Measurements from ENCODE around the gene MYOD1.

Gene MYOD1

GRCh38 chr11:17718015-17718414 is 1.4 kb upstream of the MYOD1 start:
- H3K36me3 Mint-ChIP-seq (ENCODE audit: low read depth) = no peaks in the 10 kb centered on the region
- H3K9me3 Mint-ChIP-seq = no peaks in the 10 kb centered on the region
- intact Hi-C loops (cut with micrococcal nuclease) = no loop called here
- no peak overlapping the region for H3K4me3 Mint-ChIP-seq
- no peak overlapping the region for H3K27ac Mint-ChIP-seq
- peaks cover 46% of the 10 kb centered on the region for H3K27me3 Mint-ChIP-seq
- H3K4me1 Mint-ChIP-seq (ENCODE audit: low read depth) = no peaks in the 10 kb centered on the region

GRCh38 chr11:17718510-17718962 is 835 bp upstream of the MYOD1 start:
- Mint-ChIP-seq H3K9me3 (no peaks in the 10 kb centered on the region), H3K27ac (no peak overlapping the region), H3K4me3 (no peak overlapping the region), H3K4me1 (ENCODE audit: low read depth) (no peaks in the 10 kb centered on the region), H3K27me3 (peaks cover 49% of the 10 kb centered on the region), H3K36me3 (ENCODE audit: low read depth) (no peaks in the 10 kb centered on the region)
- intact Hi-C loops (cut with micrococcal nuclease) = no loop called here

DNA sequence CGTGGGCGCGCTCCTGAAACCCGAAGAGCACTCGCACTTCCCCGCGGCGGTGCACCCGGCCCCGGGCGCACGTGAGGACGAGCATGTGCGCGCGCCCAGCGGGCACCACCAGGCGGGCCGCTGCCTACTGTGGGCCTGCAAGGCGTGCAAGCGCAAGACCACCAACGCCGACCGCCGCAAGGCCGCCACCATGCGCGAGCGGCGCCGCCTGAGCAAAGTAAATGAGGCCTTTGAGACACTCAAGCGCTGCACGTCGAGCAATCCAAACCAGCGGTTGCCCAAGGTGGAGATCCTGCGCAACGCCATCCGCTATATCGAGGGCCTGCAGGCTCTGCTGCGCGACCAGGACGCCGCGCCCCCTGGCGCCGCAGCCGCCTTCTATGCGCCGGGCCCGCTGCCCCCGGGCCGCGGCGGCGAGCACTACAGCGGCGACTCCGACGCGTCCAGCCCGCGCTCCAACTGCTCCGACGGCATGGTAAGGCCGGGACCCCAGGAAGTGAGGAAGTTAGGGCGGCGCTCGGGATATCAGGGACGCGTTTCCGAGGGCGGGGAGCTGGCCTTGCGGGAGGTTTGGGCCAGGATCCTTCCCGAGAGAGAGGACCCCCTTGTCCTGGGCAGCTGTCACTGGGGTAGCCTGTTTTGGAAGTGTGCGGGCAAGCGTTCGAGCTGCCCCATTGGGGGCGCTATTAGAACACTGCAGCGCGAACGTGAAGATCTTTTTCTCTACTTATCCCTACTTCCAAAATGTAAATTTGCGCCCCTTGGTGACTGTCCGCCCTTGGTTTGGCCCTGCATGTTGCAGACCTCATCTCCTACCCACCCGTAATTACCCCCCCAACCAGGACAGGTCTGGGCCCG is 796 bp downstream of the MYOD1 start:
- no peaks in the 10 kb centered on the region for H3K4me1 Mint-ChIP-seq (ENCODE audit: low read depth)
- intact Hi-C loops (cut with micrococcal nuclease) = no loop called here

DNA sequence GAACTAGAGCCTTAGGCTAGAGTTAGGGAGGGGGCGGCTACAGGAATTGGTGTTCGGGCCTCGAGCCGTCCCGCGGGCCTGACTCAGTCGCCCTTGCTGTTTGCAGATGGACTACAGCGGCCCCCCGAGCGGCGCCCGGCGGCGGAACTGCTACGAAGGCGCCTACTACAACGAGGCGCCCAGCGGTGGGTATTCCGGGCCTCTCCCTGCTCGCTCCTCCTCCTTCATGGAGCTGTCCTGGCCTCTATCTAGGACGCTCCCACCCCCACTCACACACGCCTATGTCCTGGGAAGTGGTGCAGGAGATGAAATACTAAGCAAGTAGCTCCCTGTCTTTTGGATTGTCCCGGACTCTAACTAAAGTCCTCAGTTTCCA is 1.4 kb downstream of the MYOD1 start:
- no peaks in the 10 kb centered on the region for H3K4me1 Mint-ChIP-seq (ENCODE audit: low read depth)
- H3K36me3 Mint-ChIP-seq (ENCODE audit: low read depth) = no peaks in the 10 kb centered on the region
- H3K27ac Mint-ChIP-seq = no peak overlapping the region
- peaks cover 51% of the 10 kb centered on the region for H3K27me3 Mint-ChIP-seq
- no peaks in the 10 kb centered on the region for H3K9me3 Mint-ChIP-seq
- intact Hi-C loops (cut with micrococcal nuclease) = no loop called here
- H3K4me3 Mint-ChIP-seq = no peak overlapping the region

More for the DNA sequence above, 796 bp downstream of the MYOD1 start:
- Mint-ChIP-seq H3K36me3 (ENCODE audit: low read depth) (no peaks in the 10 kb centered on the region), H3K27ac (no peak overlapping the region), H3K9me3 (no peaks in the 10 kb centered on the region), H3K4me3 (no peak overlapping the region), H3K27me3 (peaks cover 49% of the 10 kb centered on the region)

DNA sequence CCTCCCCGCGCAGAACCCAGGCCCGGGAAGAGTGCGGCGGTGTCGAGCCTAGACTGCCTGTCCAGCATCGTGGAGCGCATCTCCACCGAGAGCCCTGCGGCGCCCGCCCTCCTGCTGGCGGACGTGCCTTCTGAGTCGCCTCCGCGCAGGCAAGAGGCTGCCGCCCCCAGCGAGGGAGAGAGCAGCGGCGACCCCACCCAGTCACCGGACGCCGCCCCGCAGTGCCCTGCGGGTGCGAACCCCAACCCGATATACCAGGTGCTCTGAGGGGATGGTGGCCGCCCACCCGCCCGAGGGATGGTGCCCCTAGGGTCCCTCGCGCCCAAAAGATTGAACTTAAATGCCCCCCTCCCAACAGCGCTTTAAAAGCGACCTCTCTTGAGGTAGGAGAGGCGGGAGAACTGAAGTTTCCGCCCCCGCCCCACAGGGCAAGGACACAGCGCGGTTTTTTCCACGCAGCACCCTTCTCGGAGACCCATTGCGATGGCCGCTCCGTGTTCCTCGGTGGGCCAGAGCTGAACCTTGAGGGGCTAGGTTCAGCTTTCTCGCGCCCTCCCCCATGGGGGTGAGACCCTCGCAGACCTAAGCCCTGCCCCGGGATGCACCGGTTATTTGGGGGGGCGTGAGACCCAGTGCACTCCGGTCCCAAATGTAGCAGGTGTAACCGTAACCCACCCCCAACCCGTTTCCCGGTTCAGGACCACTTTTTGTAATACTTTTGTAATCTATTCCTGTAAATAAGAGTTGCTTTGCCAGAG is 2.0 kb downstream of the MYOD1 start:
- intact Hi-C loops (cut with micrococcal nuclease) = no loop called here
- H3K36me3 Mint-ChIP-seq (ENCODE audit: low read depth) = no peaks in the 10 kb centered on the region
- peaks cover 53% of the 10 kb centered on the region for H3K27me3 Mint-ChIP-seq
- no peaks in the 10 kb centered on the region for H3K9me3 Mint-ChIP-seq
- no peak overlapping the region for H3K27ac Mint-ChIP-seq
- no peaks in the 10 kb centered on the region for H3K4me1 Mint-ChIP-seq (ENCODE audit: low read depth)
- H3K4me3 Mint-ChIP-seq = no peak overlapping the region

GRCh38 chr11:17722000-17722643 is 2.8 kb downstream of the MYOD1 start:
- Mint-ChIP-seq H3K4me3 (no peak overlapping the region), H3K27ac (no peak overlapping the region), H3K4me1 (ENCODE audit: low read depth) (no peaks in the 10 kb centered on the region), H3K36me3 (ENCODE audit: low read depth) (no peaks in the 10 kb centered on the region), H3K9me3 (no peaks in the 10 kb centered on the region), H3K27me3 (peaks cover 55% of the 10 kb centered on the region)
- intact Hi-C loops (cut with micrococcal nuclease) = no loop called here

DNA sequence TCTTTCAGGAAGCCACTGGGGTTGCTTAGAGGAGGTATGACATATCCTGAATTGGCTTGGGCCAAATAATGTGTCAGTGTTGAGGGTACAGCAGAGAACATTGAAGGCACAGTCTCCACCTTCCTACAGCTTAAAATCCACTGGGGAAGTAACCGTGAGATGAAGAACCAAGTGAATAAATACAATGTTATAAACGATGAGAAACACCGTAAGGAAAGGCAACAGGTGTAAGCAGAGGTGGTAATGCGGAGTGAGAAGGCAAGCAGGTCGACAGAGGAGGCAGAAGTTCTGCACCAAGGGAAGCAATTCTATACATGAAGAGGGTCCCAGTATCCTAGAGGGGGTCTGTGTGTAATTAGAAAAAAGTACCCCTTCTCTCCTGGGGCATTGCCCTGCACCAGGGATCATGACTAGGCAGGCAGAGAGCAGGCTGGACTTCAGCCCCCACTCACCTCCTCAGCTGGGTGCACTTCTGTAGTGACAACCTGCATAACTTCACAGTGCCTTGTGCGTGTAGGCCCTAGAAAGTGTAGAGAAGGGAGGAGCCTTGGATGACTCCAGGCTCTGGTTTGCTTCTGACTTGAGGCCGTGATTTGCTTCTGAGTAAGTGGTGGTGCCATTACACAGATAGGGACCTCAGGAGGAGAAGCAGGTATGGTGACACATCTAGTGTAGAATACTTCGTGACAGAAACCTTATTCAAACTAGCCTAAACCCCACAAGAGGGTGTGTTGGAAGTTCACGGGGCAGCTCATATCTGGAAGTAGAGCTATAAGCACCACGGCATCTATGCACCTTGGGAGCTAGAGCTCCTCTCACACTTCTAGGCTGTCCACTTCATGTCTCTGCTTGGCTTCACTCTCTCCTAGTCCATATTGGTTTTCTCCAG is 4.9 kb downstream of the MYOD1 start:
- intact Hi-C loops (cut with micrococcal nuclease) = no loop called here
- H3K4me3 Mint-ChIP-seq = no peak overlapping the region
- H3K9me3 Mint-ChIP-seq = no peaks in the 10 kb centered on the region
- no peak overlapping the region for H3K27ac Mint-ChIP-seq
- H3K36me3 Mint-ChIP-seq (ENCODE audit: low read depth) = no peaks in the 10 kb centered on the region
- H3K27me3 Mint-ChIP-seq = peaks cover 60% of the 10 kb centered on the region
- no peaks in the 10 kb centered on the region for H3K4me1 Mint-ChIP-seq (ENCODE audit: low read depth)

GRCh38 chr11:17725174-17725573 is 5.8 kb downstream of the MYOD1 start:
- no peaks in the 10 kb centered on the region for H3K9me3 Mint-ChIP-seq
- H3K27me3 Mint-ChIP-seq = peaks cover 56% of the 10 kb centered on the region
- no peaks in the 10 kb centered on the region for H3K4me1 Mint-ChIP-seq (ENCODE audit: low read depth)
- H3K4me3 Mint-ChIP-seq = no peak overlapping the region
- H3K36me3 Mint-ChIP-seq (ENCODE audit: low read depth) = no peaks in the 10 kb centered on the region
- intact Hi-C loops (cut with micrococcal nuclease) = no loop called here
- no peak overlapping the region for H3K27ac Mint-ChIP-seq

GRCh38 chr11:17730137-17730536 is 10.8 kb downstream of the MYOD1 start:
- intact Hi-C loops (cut with micrococcal nuclease) = no loop called here
- no peaks in the 10 kb centered on the region for H3K4me1 Mint-ChIP-seq (ENCODE audit: low read depth)
- no peaks in the 10 kb centered on the region for H3K36me3 Mint-ChIP-seq (ENCODE audit: low read depth)
- no peaks in the 10 kb centered on the region for H3K9me3 Mint-ChIP-seq
- H3K4me3 Mint-ChIP-seq = no peak overlapping the region
- H3K27me3 Mint-ChIP-seq = peaks cover 46% of the 10 kb centered on the region
- H3K27ac Mint-ChIP-seq = no peak overlapping the region

GRCh38 chr11:17730608-17731462 is 11.5 kb downstream of the MYOD1 start:
- Mint-ChIP-seq H3K27ac (no peak overlapping the region), H3K9me3 (no peaks in the 10 kb centered on the region), H3K4me1 (ENCODE audit: low read depth) (no peaks in the 10 kb centered on the region), H3K27me3 (peaks cover 49% of the 10 kb centered on the region), H3K4me3 (no peak overlapping the region), H3K36me3 (ENCODE audit: low read depth) (no peaks in the 10 kb centered on the region)
- intact Hi-C loops (cut with micrococcal nuclease) = loop anchor here (1.0 kb wide), 1 partner anchor 248 kb away; no protein-coding TSS in a partner anchor

DNA sequence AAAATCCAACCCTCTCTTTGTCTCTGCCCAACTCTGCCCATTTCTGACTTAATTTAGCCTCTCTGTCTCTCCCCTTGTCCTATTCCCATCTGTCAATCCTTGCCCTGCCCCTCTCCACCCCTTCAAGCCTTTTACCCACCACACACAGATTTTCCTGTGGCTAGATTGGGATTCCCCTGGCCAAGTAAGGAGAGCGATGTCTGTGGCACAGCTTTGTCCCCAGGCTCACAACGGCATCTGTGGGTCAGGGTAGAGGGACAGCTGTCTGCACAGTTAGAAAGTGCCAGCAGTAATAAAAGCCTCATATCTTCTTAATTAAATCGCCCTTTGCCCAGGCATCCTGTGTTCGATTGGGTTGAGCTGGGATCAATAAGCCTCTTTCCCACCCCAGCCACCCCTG is 13.9 kb downstream of the MYOD1 start:
- intact Hi-C loops (cut with micrococcal nuclease) = no loop called here
- H3K4me1 Mint-ChIP-seq (ENCODE audit: low read depth) = no peaks in the 10 kb centered on the region
- no peak overlapping the region for H3K4me3 Mint-ChIP-seq
- H3K36me3 Mint-ChIP-seq (ENCODE audit: low read depth) = no peaks in the 10 kb centered on the region
- H3K27ac Mint-ChIP-seq = no peak overlapping the region
- peaks cover 63% of the 10 kb centered on the region for H3K27me3 Mint-ChIP-seq
- H3K9me3 Mint-ChIP-seq = no peaks in the 10 kb centered on the region

DNA sequence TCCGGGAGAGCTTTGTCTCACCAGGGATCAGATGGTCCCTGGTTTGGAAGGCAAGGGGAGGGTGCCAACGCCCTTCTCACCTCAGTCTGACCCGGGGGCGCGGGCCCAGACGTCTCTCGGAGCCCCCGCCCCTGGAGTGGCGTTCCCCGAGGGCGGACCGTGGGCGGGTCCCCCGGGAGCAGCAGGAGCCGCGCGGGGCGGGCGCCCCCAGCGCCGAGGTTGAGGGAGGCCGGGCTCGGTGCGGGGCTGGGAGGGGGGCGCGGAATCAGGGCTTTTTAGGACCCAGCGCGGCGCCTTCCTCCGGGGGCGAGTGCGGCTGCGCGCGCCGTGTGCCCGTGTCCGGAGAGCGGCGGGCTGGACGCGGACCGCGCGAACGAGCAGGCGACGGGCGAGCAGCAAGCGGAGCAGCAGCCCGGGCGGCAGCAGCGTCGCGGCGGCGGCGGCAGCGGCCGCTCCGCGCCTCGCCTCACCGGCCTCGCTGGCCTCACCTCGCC is 15.1 kb downstream of the MYOD1 start, which contains the start of gene KCNC1:
TSS of gene KCNC1 (plus strand) at position 364 of the 494 bp plus-strand sequence. CDS start 1,222 bp downstream, outside the sequence.
- Mint-ChIP-seq H3K36me3 (ENCODE audit: low read depth) (no peaks in the 10 kb centered on the region), H3K27me3 (peaks cover 60% of the 10 kb centered on the region), H3K4me3 (peak within 1 kb of the TSS; percentile 7), H3K27ac (no peak within 1 kb of the TSS), H3K4me1 (ENCODE audit: low read depth) (no peaks in the 10 kb centered on the region), H3K9me3 (no peaks in the 10 kb centered on the region)
- intact Hi-C loops (cut with micrococcal nuclease) = no loop called here
